Activated naive CD4-positive, alpha-beta T cell treated with Interleukin-2 at 50 U/mL for 16 hours (primary cell): ENCODE data around the gene STOX1.
A peak's percentile ranks its signal among the peaks of the same experiment; 100 is the strongest.
"Not testable (repeated sequence)": the region's sequence is repeated elsewhere in the genome, so short reads cannot be mapped to it uniquely, and the experiment has no call there.

Experiments
- DNase-seq: peaks from one replicate; pipeline ENCODE4 v3.0.0-alpha.2; 2020

The STOX1 gene

GRCh38 chr10:68826764-68827591 lies at the start of gene STOX1:
TSS of gene STOX1 (plus strand) at chr10:68827531. CDS start at chr10:68827624, 93 bp downstream.
- peak; percentile 62 for DNase-seq

GRCh38 chr10:68781613-68782574 lies 45.4 kb upstream of the STOX1 start:
- no peak for DNase-seq

- no peak for DNase-seq
Observed at GRCh38 chr10:68784476-68784875, 42.9 kb upstream of the STOX1 start.

DNA sequence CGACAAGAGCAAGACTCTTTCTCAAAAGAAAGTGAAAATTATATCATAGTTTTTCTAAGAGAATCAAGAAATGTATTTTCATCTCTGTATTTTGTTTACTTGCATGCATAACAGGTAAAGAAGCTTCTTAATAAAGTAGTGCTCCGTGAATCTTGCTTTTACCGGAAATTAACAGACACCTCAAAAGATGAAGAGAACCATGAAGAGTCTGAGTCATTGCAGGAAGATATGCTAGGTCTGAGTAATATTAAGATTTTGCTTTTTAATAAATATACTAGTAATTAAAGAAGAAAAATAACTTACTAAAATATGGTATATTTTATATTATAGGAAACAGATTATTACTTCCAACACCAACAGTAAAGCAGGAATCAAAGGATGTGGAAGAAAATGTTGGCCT lies 39.5 kb upstream of the STOX1 start:
- DNase-seq, result no peak

DNA sequence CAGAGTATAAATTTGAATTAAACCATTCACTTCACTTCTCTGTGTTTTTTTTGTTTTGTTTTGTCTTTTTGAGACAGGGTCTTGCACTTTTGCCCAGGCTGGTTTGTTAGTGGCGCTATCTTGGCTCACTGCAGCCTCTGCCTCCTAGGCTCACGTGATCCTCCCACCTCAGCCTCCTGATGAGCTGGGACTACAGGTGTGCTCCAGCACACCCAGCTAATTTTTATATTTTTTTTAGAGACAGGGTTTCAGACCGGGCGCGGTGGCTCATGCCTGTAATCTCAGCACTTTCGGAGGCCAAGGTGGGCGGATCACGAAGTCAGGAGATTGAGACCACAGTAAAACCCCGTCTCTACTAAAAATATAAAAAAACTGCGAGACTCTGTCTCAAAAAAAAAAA lies 36.9 kb upstream of the STOX1 start:
- no peak for DNase-seq

DNA sequence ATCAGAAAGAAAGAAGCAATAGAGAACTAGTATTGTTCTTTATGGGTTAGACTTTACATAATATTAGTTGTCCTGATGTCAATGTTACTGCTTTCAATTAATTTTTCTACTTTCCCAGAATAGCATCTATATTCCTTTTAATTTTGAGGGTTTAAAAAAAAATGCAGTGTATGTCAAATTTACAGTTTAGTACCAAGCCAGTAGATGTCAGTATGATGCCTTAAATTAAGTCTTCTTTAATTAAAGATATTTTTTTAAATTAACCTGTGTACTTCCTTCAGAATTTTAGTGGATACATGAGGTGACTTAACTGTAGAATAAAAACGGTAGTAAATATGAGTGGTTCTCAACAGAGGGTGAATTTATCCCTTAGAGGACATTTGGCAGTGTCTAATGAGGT lies 35.2 kb upstream of the STOX1 start:
- DNase-seq, result no peak

DNA sequence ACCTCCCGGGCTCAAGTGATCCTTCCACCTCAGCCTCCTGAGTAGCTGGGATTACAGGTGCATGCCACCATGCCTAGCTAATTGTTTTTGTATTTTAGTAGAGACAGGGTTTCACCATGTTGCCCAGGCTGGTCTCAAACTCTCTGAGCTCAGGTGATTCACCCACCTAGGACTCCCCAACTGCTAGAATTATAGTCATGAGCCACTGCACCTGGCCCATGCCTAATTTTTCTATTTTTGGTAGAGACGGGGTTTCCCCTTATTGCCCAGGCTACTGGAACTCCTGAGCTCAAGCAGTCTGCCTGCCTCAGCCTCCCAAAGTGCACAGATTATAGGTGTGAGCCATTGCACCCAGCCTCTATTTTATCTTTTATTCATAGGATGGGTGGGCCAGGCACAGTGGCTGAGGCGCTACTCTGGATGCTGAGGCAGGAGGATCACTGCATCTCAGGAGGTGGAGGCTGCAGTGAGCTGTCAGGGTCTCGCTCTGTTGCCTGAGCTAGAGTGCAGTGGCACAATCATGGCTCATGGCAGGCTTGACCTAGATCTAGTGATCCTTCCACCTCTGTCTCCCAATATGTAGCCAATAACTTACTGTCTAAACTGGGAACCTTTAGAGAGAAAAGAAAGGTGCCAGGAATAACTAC lies 31.3 kb upstream of the STOX1 start:
- DNase-seq, result no peak

DNA sequence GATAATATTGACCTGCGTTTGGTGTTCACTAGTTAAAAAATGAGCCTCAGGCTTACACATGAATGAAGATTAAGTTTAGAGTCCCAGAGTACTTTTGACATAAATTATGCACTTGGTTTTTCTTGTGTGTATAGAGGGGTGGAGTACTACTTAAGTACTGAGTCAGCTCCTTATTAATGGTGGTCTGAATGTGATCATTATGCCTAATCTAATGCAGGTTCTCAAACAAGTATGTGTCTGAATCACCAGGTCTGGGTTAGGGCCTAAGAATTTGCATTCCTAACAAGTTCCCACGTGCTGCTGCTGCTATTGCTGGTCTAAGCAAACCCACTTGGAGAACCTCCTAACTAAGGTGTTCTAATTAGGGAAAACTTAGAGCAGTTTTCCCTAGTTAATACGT lies 30.7 kb upstream of the STOX1 start:
- no peak for DNase-seq

DNA sequence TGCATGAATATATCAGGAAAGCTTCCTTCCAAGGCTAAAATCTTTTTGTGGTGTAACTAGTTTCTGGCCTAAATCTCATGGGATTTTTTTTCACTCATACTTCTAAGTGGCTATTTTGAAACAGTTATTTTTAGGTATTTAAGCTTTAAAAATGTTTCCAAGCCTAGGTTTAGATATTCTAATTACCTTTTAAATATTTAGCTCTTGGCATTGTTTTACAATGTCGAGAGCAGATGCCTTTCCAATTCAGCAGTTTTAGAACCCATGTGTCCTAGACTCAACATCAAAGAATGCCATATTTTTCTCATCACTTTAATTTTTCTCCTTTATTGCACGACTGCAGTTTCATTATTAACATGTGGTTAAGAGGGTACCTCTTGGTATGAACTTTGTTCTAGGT lies 27.1 kb upstream of the STOX1 start:
- DNase-seq, result no peak

- no peak for DNase-seq
Observed at GRCh38 chr10:68804692-68805091, 22.6 kb upstream of the STOX1 start.

GRCh38 chr10:68810830-68811229 lies 16.5 kb upstream of the STOX1 start:
- DNase-seq, result not testable (repeated sequence)

DNA sequence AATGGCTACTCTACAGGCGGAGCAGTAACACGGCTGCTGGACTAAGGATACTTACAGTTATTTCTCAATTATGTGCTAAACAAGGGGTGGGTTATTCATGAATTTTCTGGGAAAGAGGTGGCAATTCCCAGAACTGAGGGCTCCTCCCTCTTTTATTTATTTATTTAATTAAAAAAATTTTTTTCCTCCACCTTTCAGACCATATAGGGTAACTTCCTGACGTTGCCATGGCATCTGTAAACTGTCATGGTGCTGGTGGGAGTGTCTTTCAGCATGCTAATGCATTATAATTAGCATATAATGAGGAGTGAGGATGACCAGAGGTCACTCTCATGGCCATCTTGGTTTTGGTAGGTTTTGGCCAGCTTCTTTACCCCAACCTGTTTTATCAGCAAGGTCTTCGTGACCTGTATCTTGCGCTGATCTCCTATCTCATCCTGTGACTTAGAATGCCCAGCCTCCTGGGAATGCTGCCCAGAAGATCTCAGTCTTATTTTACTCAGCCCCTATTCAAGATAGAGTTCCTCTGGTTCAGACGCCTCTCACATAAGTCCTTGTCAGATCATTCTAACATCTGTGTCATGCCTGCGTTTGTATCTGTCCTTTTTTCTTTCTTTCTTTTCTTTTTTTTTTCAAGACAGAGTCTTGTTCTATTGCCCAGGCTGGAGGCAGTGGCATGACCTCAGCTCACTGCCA lies 15.9 kb upstream of the STOX1 start:
- DNase-seq, result no peak

DNA sequence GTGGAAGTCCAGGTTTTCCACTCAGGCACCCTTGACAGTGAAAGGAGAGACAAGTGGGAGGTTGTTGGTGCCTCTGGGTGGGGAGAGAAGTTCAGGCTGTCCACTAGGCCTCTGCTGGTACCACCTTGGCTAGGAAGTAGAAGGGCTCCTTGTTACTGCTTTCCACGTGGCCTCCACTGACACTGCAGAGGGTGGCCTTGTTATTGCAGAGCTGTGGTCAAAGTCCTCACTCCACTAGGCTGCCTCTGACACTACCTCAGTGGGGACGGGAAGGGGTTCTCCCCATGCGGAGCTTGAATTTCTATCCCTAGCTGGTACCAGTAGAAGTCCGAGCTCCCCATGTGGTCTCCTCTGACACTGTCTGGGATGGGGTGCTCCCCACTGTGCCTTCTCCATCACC lies 14.9 kb upstream of the STOX1 start:
- DNase-seq, result no peak

- DNase-seq, result no peak
Observed at GRCh38 chr10:68813559-68813958, 13.8 kb upstream of the STOX1 start.

DNA sequence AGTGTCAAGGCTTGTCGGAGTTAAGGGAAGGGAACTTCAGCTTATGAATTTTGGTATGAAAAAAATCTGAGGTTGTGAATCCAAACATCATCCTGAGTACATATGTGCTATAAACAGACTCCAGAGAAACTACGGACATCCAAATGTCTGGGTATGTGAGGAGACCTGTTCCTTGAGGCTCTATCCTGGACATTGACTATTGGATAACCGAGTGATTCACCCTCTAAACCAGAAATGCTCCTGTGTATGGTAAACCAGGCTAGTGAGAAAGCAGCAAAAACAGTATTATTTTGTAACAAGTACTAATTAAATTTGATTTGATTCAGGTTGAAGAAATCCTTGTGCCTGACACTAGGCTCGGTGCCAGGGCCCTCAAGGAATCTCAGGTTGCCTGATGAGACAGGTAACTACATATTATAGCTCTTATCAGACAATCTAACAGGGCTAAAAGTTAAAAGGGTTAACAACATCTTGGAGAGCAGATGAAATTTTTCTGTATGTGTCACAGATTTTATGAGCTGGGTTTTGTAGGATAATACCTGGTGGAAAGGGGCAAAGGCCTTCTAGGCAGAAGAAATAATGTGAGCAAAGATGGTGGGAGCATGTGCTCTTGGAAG lies 10.4 kb upstream of the STOX1 start:
- no peak for DNase-seq

DNA sequence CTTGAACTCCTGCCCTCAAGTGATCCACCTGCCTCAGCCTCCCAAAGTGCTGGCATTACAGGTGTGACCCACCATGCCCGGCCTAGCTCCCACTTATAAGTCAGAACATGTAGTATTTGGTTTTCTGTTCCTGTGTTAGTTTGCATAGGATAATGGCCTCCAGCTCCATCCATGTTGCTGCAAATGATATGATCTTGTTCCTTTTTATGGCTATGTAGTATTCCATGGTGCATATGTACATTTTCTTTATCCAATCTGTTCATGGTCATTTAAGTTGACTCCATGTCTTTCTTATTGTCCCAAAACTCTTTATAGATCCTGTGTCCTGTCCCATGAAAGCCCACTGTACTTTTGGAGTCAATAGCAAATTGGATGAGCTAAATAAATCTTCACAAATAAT lies 7.0 kb upstream of the STOX1 start:
- not testable (repeated sequence) for DNase-seq

GRCh38 chr10:68822626-68823025 lies 4.7 kb upstream of the STOX1 start:
- not testable (repeated sequence) for DNase-seq

- DNase-seq, result not testable (repeated sequence)
Observed at GRCh38 chr10:68827592-68827959, 245 bp downstream of the STOX1 start.

DNA sequence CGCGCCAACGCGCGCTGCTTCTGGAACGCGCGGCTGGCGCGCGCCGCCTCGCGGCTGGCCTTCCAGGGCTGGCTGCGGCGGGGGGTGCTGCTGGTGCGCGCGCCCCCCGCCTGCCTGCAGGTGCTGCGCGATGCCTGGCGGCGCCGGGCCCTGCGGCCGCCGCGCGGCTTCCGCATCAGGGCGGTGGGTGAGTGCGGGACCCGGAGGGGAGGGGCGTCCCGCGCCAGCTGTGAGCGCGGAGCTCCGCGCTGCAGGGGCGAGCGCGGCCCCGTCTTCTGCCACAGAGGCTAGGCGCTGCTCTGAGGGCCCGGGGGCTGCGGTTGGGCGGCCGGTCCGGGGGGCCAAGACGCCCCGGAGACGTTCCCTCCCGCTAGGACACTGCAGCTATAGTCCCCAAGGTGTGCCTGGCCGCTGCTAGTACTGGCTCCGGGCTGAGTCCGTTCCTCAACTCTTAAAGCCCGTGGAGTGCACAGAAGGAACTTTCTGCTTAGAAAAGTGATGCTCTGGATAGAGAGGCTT lies 811 bp downstream of the STOX1 start:
- DNase-seq, result peak; percentile 5

DNA sequence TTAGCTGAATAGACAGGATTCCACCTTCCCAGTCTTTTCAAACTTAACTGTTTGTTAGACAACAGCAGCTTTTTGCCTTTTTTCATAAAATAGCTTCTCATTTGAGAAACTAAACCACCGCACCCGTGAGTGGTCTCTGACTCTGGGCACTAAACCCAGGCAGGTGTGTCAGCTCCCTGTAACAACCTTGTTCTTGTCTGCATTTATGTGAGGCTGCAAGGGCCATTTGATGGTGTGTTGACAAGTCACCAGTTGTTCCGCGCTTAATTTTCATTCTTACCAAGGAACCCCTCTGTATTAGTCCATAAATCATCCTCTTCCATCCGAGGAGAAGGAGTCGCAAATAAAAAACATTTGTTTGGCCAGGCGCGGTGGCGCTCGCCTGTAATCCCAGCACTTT lies 1.5 kb downstream of the STOX1 start:
- DNase-seq, result no peak

DNA sequence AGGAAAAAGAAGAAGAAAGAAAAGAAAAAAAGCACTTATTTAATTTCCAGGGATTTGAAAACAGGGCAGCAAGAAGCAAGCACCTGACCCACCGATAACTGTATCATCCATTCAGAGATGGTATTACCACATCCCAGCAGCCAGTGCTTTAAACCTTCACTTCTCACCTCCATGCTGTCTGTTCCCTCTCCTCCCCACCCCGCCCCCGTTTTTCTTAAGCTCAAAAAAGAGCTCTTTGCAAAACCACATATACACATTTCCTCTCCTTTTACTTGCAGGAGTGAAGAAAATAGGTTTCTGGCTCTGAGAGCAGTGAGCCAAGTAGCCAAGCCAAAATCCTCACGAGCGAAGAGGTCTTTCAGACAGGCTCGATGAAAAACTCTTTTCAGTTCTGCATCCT lies 2.2 kb downstream of the STOX1 start:
- DNase-seq, result no peak

DNA sequence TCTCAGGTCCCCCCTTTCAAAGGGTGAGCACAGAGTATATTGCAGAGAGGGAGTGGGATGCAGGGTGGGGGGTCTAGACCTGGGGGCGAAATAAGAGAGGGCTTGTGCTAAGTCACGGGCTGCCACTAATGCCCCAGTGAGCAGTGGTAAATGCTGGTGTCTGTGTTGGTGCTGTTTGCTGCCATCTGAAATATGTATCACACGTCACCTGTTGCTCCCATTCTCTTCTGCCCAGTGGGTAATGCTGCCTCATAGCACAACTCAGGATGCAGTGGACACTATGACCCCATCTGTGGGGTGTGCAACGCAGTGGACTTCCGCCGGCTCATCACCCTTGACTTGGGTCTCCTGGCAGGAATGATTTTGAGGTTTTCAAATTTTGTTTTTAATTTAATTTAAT lies 2.6 kb downstream of the STOX1 start:
- no peak for DNase-seq
